HG03520 (cell line): Measurements from ENCODE around the gene MYOM3.

Source experiments
- ATAC-seq: cut with Tn5 transposase; IDR thresholded peaks from one replicate; pipeline ENCODE4 v1.9.1; 2021; ENCODE audit warnings: mild to moderate bottlenecking, moderate library complexity; ENCODE audit not compliant: unreplicated experiment

Gene MYOM3

DNA sequence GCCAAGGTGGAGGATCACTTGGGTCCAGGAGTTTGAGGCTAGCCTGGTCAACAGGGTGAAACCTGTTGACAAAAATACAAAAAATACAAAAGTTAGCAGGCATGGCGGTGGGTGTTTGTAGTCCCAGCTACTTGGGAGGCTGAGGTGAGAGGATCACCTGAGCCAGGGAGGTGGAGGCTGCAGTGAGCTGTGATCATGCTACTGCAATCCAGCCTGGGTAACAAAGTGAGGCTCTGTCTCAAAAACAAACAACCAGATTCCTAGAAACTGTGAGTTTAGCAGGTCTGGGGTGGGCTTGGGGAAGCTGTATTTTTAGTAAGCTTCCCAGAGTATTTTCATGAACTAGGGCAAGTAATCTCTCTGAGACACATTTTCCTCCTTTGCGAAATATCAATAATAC is 5.2 kb upstream of the MYOM3 start:
- no peak for ATAC-seq

DNA sequence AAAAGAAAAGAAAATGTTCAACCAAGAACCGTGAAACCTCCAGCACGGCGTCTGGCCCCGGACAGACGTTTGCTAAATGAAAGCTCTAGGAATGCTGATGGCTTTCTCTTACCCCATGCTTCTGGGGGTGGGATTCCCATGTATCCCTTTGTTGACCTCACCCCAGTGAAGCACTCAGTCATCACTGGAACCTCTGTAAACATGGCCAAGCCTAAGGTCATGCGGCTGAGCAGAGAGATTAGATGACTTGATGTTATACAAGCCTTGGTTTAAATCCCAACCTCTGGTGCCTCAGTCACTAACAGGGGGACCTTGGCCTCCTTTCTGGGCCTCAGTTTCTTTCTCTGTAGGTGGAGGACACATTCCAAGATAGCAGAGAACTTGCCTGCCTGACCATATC is 2.8 kb upstream of the MYOM3 start:
- ATAC-seq, result no peak

DNA sequence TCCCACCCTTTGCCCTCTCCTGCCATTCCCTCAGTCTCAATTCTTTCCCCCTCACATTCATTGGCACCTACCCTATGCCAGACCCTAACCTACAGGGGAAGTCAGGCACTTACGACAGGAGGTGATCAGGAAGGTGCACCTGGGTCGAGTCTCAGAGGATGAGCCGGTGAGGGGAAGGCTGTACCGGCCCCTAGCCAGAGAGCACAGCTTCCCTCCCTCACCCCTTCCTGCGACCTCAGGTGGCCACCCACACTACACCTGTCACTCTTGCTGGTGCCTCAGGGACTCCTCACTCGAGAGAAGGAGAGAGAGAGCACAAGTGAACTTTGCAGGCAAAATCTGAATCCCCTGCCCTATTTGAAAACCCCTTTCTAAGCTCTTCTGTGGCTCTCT is 1.7 kb upstream of the MYOM3 start:
- ATAC-seq, result no peak

DNA sequence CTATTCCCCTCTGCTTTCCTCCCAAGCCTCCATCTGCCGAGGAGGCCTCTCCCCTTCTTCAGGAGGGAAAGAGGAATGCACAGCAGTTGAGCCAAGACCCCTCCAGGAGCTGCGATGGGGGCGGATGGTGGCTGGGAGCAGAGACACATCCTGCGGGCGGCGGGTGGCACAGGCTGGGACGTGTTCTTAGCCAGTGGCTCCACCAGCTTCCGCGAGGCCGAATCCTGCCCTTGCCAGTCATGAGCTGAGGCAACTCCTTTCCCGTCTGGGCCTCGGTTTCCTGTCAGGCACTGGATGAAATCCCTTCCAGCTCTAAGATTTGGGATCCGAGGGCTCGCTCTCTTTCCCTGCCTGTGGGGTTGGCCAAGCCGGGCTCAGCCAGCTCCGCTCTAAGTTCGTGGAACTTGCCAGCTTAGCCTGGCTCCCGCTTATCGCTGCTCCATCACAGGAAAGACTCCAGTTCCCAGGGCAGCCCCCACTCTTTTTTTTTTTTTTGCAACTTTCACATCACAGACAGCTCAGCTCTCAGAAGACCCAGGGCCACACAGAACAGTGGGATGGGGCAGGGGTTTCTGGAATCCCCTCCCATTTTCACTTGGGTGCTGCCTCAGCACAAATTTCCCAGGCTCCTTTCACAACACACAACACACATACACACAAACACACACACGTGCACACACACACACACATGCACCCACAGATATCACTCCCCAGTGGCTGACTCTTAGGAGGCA is 506 bp downstream of the MYOM3 start:
- no peak for ATAC-seq

DNA sequence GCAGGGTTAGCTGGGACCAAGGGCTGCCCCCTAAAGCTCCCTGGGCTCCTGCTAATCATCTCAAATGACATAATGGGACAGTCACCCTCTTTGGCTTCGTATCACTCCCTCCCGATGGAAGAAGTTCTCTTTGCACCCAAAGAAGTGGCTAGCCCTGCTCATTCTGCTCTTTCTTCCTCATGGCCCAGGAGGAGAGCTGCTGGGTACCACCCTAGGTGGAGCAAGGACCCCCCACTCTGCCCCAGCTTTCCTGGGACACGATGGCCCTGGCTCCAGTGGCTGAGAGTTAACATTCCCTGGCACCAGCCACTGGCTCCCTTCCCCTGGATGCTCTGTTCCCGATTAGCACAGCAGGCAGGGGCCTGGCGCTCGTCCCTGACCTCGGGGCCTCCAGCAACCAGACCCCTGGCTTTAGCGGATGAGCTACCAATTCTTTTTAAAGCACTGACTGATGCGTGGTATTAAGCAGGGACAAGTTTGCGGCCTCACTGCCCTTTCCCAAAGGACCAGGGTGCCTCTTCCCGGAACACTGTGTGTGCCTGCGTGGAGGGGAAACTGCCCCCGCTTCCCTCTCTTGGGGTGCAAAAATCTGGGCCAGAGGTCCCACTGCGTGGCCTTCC is 1.2 kb downstream of the MYOM3 start:
- ATAC-seq, result no peak

DNA sequence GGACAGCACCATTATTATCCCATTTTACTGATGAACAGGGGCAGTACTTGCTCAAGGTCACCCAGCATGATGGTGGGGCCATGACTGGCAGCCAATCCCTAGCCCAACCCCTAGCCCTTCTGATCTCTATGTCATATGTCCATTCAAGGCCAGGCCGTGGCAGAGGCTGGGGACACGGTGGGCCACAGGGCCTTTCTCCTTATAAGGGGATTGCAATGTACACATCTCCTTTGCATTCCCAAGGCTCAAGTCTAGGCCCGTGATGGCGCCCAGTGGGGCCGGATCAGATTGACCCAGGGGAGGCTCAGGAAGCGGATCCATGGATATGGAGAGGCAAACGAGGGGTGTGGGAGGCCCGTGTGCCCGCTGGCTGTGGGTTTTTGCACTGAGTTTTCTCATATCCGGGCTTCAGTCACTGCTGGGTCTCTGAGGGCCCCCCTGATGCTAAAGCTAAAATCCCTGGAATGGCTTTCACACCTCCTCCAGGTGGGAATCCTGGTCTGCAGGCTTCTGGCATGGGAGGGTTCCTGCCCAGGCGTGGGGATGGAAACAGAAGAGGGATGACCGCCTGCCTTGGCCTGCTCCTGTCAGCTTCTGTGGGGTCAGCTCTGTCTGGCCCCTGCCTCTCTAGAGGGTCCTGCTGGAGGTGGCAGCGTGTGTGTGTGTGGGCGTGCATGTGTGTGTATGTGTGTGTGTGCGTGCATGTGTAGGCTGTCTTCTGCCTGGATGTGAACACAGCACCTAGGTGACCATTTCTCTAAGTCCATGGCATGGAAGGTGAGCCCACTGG is 2.1 kb downstream of the MYOM3 start:
- ATAC-seq, result no peak

DNA sequence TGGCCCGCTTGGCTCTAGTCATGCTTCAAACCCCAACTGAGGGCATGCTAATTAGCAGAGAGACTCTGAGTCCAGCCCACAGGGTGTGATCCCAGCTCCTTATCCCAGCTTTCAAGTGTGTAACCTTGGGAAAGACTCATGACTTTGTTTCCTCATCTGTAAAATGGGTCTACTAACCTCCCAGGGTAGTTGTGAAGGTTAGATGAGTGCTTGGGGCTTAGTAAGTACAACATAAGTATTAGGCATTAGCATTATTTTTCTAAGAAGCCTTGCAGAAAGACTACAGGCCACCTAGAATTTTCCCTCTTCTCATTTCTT is 2.8 kb downstream of the MYOM3 start:
- ATAC-seq, result no peak

DNA sequence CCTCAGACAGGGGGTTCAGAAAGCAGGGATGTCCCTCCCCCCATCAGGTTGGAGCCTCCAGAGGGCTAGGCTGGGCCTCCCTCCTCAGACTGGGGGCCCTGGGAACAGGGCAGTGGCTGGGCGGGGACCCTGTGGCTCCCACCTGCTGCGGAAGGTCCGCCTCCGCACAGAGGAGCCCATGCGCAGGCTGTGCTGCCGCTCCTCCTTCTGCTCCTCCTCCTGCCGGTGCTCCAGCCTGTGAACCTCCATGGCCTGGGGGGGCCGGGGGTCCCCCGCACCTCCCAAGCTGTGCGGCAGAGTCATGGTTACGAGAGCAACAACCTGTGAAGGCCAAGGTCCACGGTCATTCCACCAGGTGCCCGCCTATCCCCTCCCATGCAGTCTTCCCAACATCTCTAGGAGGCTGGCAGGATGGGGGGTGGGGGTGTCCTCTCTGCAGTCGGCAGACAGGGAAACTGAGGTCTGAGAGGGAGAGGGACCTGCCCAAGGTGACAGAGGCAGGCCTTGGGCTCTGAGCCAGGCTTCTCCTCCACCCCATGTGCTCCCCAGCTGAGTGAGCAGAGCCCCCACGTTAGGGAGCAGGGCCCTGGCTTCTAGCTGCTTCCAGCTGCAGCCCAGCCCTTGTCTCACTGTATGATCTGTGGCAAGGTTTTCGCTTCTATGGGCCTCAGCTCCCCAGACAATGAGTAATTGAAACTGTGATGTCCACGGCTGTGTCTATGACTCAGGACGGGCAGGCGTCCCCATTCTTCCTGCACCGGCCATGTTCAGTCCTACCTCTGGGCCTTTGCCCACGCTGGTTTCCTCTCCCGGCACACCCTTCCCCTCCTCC is 3.4 kb downstream of the MYOM3 start:
- ATAC-seq, result no peak

DNA sequence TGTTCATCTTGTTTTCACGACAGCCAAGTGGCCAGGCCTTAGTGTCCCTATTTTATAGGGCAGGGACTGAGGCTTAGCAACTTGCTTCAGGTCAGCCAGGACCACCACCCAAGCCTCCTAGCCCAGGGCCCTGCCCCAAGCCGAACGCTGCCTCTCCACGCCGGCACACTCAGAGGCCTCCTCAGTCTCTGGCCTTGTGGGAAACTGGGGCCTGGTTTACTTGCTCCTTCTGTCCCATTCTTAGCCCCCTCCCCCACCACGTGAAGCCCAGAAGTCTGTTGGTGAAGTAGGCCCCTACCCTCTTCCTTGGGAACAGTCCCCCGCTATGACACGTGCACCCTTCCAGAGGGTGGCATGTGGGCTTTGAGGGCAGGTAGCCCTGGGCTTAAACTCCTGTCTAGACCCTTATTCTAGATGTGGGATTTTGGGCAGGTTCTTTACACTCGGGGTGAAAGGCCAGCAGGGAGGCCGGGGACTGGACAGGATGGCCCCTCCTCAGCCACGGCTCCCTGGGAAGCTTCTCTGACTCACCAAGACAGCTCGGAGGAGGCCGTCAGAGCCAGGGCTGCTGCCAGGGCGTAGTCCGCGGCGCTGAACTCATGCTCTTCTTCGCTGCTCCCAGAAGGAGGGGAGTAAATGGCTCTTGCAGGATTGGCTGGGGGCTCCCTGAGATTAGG is 4.3 kb downstream of the MYOM3 start:
- no peak for ATAC-seq

DNA sequence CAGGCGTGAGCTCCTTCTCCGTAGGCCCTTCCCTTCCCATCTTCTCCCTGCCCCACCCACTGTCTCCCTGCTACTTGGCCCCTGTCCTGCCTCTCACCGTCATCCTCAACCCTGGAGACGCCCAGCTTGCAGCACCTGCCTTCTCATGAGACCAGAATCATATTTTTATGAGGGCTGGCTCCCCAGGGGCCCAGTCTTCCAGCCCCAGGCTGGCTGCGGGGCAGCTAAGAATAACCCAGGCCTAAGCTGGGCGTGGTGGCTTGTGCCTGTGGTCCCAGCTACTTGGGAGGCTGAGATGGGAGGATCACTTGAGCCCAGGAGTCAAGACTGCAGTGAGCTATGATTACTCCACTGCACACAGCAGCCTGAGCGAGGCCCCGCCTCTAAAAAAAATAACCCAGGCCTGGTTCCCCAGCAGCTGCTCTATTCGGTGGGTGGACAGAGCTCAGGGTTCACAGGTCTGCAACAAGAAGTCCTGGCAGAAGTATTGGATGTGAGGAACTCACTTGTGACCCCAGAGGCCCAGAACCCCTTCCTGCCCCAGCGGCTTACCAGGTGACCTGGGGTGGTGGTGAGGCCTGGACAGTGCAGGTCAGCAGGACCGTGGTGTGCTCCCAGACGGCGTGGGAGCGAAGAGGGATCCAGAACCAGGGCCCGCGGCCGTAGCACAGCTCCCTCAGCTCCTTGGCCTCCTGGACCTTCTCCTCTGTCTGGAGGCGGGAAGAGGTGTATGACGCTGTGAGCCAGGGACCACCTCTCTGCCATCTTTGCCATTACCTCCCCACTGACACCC is 6.4 kb downstream of the MYOM3 start:
- no peak for ATAC-seq

DNA sequence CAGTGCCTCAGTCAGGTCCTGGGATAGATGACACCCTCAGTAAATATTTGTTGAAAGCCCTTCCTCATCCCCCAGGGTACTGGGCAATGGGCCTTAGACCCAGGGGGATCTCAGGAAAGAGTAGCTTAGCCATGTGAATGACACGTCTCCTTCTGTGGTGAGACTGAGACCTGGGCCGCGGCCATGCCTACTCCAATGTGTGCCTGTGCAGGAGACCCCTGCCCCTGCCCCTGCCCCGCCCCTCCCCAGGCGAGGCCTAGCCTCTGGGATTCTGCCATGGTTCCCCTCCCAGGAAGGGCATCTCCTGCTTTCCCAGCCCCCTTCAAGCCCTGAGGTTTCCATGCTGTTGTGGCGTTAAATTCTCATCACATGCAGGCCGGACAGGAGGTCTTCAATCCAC is 7.1 kb downstream of the MYOM3 start:
- no peak for ATAC-seq

DNA sequence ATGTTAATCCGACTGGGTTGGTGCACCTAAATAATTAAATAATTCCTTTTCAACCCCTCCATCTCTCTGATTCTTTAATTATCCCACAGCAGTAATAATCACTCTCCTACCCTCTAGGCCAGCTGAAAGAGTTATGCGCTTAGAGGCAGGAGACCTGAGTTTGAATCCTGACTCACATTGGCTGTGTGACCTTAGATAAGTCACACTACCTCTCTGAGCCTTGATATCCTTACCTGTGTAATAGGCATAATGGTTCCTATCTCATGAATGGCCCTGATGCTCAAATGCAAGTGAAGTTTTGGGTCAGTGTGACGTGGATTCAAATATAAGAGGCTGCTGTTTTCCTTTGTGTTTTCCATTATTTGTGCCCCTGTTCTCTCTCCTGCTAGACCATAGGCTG is 8.1 kb downstream of the MYOM3 start:
- ATAC-seq, result no peak

DNA sequence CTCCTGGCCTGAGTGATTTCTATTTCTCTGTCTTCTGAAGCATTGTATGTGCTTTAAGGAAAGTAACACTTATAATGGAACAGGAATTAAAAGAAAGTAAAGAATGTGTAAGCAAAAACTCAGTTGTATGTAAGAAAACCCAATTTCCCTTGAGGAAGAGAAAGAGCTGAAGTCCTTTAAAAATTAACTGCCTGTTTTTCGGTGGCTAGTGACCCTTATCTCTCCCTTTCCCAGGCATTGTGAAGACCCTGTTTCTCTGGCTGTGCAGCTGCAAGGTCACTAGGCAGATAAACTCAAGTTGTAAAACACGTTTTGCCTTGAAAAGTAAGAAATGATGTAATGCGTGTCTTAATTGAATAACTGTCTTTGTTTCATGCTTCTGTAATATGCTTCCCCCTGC is 8.5 kb downstream of the MYOM3 start:
- ATAC-seq, result no peak

DNA sequence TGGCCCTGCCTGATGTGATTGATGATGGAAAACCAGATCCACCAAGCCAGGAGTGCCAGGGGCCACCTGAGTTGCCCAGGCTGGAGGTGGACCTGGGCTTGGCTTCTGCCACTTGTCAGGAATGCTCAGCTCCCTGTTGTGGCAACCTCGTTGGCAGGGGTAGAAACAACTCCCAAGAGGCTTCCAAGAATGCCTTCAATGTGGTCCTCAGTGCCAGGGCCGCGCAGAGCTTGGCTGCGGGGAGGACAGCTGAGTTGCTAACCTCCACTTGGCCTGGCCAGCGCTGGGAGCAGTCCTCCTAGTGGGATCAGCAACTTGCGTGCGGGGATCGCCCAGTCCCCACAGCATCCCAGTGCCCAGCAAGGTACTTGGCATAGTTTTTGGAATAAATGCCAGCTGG is 9.0 kb downstream of the MYOM3 start:
- ATAC-seq, result no peak

DNA sequence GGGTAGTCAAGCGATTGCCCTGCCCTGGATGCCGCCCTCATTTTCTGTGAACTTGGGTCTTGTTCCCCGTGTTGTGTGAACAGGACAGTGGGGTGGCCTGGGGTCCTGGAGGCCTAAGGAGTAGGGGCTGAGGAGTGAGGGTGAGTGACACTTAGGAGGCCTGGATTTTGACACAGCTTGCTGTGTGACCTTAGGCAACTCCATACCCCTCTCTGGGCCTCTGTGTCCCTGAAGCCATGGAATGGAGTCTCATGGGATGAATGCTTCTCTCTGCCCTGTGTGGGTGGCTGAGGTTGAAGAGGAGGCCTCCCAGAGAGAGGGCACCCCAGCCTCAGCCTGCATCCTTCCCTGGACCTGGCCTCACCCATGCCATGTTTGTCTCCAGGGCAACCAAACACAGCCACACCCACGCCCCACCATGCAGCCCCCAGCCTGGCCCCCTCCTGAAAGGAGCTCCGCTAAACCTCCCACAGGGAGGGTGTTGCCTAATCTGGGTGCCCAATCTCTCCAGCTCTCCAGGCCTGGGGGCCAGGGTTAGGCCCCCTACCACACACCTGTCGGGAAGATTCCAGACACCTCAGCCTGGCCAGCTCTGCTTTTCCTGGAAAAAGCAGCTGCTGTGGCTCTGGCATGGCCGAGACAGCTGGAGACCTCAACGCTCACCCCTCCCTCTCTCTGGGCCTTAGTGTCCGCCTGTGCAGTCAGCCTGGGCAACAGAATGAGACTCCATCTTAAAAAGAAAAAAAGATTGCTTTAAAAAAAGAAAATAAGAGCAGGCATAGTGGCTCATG is 9.9 kb downstream of the MYOM3 start:
- no peak for ATAC-seq

DNA sequence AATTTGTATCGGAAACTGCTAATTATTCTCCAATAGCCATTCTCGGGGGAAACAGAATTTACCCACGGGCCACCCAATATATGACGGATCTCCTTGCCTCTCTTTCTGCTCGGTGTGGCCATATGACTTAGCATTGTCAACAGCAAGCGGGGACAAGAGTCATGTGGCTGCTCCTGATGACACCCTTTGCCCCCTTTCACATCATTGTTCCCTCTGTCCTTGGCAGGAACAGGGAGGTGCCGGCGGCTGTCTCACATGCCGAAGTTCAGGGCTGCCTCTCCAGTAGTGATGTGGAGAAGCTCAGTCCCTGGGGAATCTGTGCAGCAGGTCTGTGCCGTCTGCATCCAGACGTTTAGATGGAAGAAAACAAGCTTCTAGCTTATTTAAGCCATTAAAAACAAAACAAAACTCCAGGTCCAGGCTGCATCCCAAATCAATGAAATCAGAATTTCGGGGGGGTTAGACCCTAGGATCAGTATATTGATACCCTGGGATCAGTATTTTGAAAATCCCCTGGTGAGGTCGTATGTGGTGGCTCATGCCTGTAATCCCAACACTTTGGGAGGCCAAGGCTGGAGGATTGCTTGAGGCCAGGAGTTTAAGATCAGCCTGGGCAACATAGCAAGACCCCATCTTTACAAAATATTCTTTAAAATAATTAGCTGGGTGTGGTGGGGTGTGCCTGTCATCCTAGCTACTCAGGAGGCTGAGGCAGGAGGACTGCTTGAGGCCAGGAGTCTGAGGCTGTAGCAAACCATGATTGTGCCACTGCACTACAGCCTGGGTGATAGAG is 10.8 kb downstream of the MYOM3 start:
- no peak for ATAC-seq

DNA sequence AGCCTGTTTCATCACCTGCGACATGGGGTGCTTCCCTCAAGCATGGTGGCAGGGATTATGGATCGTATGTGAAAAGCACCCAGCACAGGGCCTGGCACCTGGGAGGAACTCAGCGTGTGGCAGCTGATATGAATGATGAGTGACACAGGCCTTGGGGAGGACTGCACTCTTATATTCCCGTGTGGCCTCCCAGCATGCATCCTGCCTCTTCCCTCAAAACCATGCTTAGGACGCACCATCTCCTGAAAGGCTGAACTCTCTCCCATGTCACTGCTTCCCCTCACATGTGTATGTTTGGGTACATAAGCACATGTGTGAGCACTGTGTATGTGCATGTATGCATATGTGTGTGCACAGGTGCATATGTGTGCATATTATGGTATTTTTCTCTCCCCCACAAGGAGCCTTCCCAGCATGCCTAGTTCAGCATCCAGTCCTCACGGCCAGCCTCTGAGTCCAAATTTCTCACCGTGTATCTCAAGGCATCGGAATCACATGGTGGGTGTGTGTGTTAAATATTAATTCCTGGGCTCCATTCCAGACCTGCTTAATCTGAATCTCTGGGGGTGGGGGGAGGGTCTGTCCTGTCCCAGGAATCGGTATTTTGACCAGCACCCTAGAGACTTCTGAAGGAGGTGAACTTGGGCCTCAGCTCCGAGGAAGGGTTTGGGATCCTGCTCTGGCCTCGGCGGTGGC is 12.8 kb downstream of the MYOM3 start:
- ATAC-seq, result no peak

DNA sequence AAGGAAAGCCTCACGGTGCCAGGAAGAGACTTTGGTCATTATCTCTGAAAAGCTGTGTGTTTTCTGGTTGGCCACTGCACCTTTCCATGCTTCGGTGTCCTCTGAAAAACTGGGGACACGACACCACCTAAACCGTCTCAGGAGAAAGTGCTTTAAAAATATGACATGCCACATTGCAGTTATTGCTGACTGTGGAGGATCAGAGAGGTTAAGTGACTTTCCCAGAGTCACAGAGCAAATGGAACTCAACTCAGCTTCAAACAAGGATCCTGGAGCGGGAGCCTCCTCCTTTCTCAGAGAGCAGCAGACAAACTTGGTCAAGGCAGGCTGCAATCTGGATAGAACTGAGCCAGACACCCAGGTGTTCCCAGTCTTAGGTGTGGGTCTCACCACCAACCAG is 13.8 kb downstream of the MYOM3 start:
- no peak for ATAC-seq
